ENCODE data around the gene RHEX.

GRCh38 chr1:206022766-206023165 is 30.2 kb upstream of the RHEX start:
- TF ChIP-seq POLR2A (IDR thresholded peaks at IDR 0.05): no peak
- TF ChIP-seq CTCF (IDR thresholded peaks at IDR 0.05): no peak
